Skin of body (tissue), 2 donors: Measurements from ENCODE around the gene TADA2A. TPM values are rescaled to one million over a fixed set of nuclear protein-coding genes. Genes with fewer than 3 reads are reported as not detected.

ENCODE experiments used
- DNase-seq: peaks from one replicate; lab custom pipeline; 2025; lab: John Stamatoyannopoulos, UW
- total RNA-seq: library from RNA; depleted of rRNA; stranded (reverse); fragments of >200 nt; gene quantifications from one replicate; pipeline ENCODE4 v1.2.3, GENCODE V29; 2014

TADA2A gene
- total RNA-seq, 1 donor from 2014 or later = 25.5 TPM

GRCh38 chr17:37521821-37522220, 115.1 kb downstream of the TADA2A start:
- DNase-seq = no peak

- DNase-seq = no peak
Observed at GRCh38 chr17:37523715-37524219, 117.1 kb downstream of the TADA2A start.

GRCh38 chr17:37527249-37527851, 120.7 kb downstream of the TADA2A start:
- DNase-seq = peak; percentile 10

Other genes with a start within 250 kb of the TADA2A start
- gene C17orf78, start 30.9 kb upstream of the TADA2A start, total RNA-seq = not detected
- 76.0 TPM for gene ACACA, start 50 bp upstream of the TADA2A start, total RNA-seq
- 13.6 TPM for gene DUSP14, start 83.0 kb downstream of the TADA2A start, total RNA-seq
- gene SYNRG, start 202.5 kb downstream of the TADA2A start, total RNA-seq = 26.1 TPM
- gene DDX52, start 236.6 kb downstream of the TADA2A start, total RNA-seq = 20.7 TPM